CD4-positive, alpha-beta T cell treated with Interferon alpha-2 for 1 hour (primary cell): Measurements from ENCODE around the gene SCAMP3.
"Not testable (repeated sequence)": the region's sequence is repeated elsewhere in the genome, so short reads cannot be mapped to it uniquely, and the experiment has no call there.

ENCODE experiments used
- DNase-seq, 2 donors: peaks; one replicate each; pipeline ENCODE4 v3.0.0-alpha.2; 2020 to 2022

The SCAMP3 gene

GRCh38 chr1:155254228-155254713, 7.9 kb downstream of the SCAMP3 start:
- DNase-seq = no peak

GRCh38 chr1:155253797-155254196, 8.4 kb downstream of the SCAMP3 start:
- no peak for DNase-seq

- DNase-seq = no peak
These were observed 9.0 kb downstream of the SCAMP3 start for GRCh38 chr1:155253208-155253607.

GRCh38 chr1:155251566-155251965, 10.6 kb downstream of the SCAMP3 start:
- no peak for DNase-seq

GRCh38 chr1:155250633-155251449, 11.3 kb downstream of the SCAMP3 start:
- DNase-seq = peak; percentile 93 to 96

- no peak for DNase-seq
These were observed 11.9 kb downstream of the SCAMP3 start for GRCh38 chr1:155250246-155250632.

- DNase-seq = no peak
These were observed 14.2 kb downstream of the SCAMP3 start for GRCh38 chr1:155247667-155248553.

GRCh38 chr1:155246796-155247195, 15.4 kb downstream of the SCAMP3 start:
- DNase-seq = not testable (repeated sequence)

GRCh38 chr1:155245163-155245524, 17.0 kb downstream of the SCAMP3 start:
- no peak for DNase-seq

- DNase-seq = peak; percentile 96 to 97
These were observed 17.6 kb downstream of the SCAMP3 start for GRCh38 chr1:155244368-155245162.

- DNase-seq = no peak
These were observed 19.3 kb downstream of the SCAMP3 start for GRCh38 chr1:155242805-155243358.

- peak; percentile 28 to 31 for DNase-seq
These were observed 20.3 kb downstream of the SCAMP3 start for GRCh38 chr1:155241841-155242264.

- DNase-seq = peak; percentile 74 to 83
These were observed 21.0 kb downstream of the SCAMP3 start for GRCh38 chr1:155241069-155241679.

GRCh38 chr1:155236451-155236850, 25.7 kb downstream of the SCAMP3 start:
- no peak for DNase-seq

GRCh38 chr1:155235375-155235774, 26.8 kb downstream of the SCAMP3 start:
- DNase-seq = peak in 1 of 2 donors; percentile 39

GRCh38 chr1:155233502-155233901, 28.7 kb downstream of the SCAMP3 start:
- DNase-seq = not testable (repeated sequence)

GRCh38 chr1:155232001-155232978, 29.9 kb downstream of the SCAMP3 start:
- DNase-seq = not testable (repeated sequence)

- DNase-seq = not testable (repeated sequence)
These were observed 30.9 kb downstream of the SCAMP3 start for GRCh38 chr1:155231302-155231701.

- DNase-seq = no peak
These were observed 34.1 kb downstream of the SCAMP3 start for GRCh38 chr1:155228096-155228427.

GRCh38 chr1:155227261-155228095, 34.7 kb downstream of the SCAMP3 start:
- DNase-seq = peak; percentile 99
